Glutamatergic neuron (in vitro differentiated cells): Measurements from ENCODE around the gene C5AR2. TPM values are rescaled to one million over a fixed set of nuclear protein-coding genes. Genes with fewer than 3 reads are reported as not detected.
"Not testable (repeated sequence)": the region's sequence is repeated elsewhere in the genome, so short reads cannot be mapped to it uniquely, and the experiment has no call there.

ENCODE experiments used
- DNase-seq: peaks from one replicate; pipeline ENCODE4 v3.0.0; 2022
- H3K27ac Mint-ChIP-seq: one replicate; pipeline ENCODE4 v1.8.0; 2020; ENCODE audit warnings: mild to moderate bottlenecking, mixed read lengths, inconsistent platforms; ENCODE audit not compliant: unreplicated experiment
- H3K27me3 Mint-ChIP-seq: one replicate; pipeline ENCODE4 v1.8.0; 2020; ENCODE audit warnings: mild to moderate bottlenecking, moderate library complexity, mixed read lengths, inconsistent platforms; ENCODE audit not compliant: unreplicated experiment
- H3K36me3 Mint-ChIP-seq: one replicate; pipeline ENCODE4 v1.8.0; 2020; ENCODE audit warnings: mild to moderate bottlenecking, mixed read lengths, inconsistent platforms; ENCODE audit not compliant: unreplicated experiment
- H3K4me1 Mint-ChIP-seq: one replicate; pipeline ENCODE4 v1.8.0; 2020; ENCODE audit warnings: mild to moderate bottlenecking, low read depth, mixed read lengths, inconsistent platforms; ENCODE audit not compliant: unreplicated experiment
- H3K4me3 Mint-ChIP-seq: one replicate; pipeline ENCODE4 v1.8.0; 2020; ENCODE audit warnings: mild to moderate bottlenecking, mixed read lengths, inconsistent platforms; ENCODE audit not compliant: unreplicated experiment
- H3K9me3 Mint-ChIP-seq: one replicate; pipeline ENCODE4 v1.8.0; 2020; ENCODE audit warnings: mild to moderate bottlenecking, moderate library complexity, mixed read lengths, inconsistent platforms; ENCODE audit not compliant: unreplicated experiment
- total RNA-seq: library from RNA; stranded (reverse); fragmentation: NEBNext Ultra II Directional; extraction: Animal tissue kit (Norgen Biotek cat#: 25700); gene quantifications from one replicate; pipeline ENCODE4 v1.2.1, GENCODE V29; 2021; ENCODE audit not compliant: unreplicated experiment
- TF ChIP-seq, protein P1 (sequence below): fragments of 200-600 bp; sonication (generic); IDR thresholded peaks from one replicate; pipeline ENCODE4 v1.5.0; 2021; ENCODE audit not compliant: partially characterized antibody, unreplicated experiment

The C5AR2 gene
- total RNA-seq, 1 donor from 2014 or later: not detected

DNA sequence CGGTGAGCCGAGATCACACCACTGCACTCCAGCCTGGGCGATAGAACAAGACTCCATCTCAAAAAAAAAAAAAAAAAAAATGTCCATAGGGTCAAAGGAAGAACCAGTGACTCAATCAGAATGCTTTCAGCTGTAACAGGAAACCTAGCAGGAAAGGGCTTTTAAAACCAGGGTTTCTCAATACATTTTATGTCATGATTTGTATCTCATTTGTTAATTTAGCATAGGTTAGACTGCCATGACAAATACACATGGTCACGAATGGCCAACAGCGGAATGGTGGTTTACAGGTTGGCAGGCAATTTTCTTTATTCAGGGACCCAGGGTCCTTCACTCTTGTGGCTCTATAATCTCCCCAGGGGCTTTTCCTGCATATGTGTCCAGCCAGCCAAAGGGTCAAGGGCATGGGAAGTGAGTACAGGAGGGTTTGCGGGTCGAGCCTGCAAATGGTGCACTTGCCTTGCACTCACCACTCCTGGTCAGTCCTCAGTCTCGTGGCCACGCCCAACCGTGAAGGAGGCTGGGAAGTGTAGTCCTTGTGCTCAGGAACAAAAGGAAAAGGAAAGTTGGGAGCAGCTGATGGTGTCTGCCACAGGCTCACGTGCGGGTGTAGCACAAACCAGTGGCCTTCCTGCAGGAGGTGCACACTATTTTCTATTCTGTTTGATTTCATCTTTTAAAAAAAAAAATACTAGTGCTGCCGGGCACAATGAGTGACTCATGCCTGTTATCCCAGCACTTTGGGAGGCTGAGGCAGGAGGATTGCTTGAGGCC is 32.0 kb downstream of the C5AR2 start:
- Mint-ChIP-seq H3K4me1 (peaks cover 2% of the 10 kb centered on the region), H3K9me3 (peaks cover 2% of the 10 kb centered on the region), H3K4me3 (no peak overlapping the region), H3K27me3 (peaks cover 8% of the 10 kb centered on the region), H3K36me3 (no peaks in the 10 kb centered on the region), H3K27ac (no peak overlapping the region)
- TF ChIP-seq, protein P1, sequence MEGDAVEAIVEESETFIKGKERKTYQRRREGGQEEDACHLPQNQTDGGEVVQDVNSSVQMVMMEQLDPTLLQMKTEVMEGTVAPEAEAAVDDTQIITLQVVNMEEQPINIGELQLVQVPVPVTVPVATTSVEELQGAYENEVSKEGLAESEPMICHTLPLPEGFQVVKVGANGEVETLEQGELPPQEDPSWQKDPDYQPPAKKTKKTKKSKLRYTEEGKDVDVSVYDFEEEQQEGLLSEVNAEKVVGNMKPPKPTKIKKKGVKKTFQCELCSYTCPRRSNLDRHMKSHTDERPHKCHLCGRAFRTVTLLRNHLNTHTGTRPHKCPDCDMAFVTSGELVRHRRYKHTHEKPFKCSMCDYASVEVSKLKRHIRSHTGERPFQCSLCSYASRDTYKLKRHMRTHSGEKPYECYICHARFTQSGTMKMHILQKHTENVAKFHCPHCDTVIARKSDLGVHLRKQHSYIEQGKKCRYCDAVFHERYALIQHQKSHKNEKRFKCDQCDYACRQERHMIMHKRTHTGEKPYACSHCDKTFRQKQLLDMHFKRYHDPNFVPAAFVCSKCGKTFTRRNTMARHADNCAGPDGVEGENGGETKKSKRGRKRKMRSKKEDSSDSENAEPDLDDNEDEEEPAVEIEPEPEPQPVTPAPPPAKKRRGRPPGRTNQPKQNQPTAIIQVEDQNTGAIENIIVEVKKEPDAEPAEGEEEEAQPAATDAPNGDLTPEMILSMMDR: no peak
- DNase-seq: peak; percentile 47

DNA sequence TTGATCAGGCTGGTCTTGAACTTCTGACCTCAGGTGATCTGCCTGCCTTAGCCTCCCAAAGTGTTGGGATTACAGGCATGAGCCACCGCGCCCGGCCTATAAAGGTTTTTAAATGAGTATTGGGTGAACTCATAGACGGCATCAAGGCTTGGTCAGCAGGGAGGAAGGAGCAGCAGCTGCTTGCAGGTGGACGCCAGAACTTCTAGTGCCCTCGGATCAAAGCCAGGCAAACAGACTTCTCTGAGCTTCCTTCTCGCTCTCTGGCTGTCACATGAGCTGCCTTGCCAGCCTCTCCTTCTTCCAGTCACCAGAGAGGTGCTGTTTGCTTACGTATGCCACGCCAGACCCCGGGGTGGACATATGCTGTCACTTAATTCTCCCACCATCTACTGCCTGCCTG is 33.5 kb downstream of the C5AR2 start:
- H3K36me3 Mint-ChIP-seq, H3K27ac Mint-ChIP-seq, DNase-seq, H3K9me3 Mint-ChIP-seq: not testable (repeated sequence)
- H3K27me3 Mint-ChIP-seq: peaks cover 14% of the 10 kb centered on the region
- H3K4me1 Mint-ChIP-seq: peaks cover 15% of the 10 kb centered on the region
- H3K4me3 Mint-ChIP-seq: peak overlapping the region; percentile 52

DNA sequence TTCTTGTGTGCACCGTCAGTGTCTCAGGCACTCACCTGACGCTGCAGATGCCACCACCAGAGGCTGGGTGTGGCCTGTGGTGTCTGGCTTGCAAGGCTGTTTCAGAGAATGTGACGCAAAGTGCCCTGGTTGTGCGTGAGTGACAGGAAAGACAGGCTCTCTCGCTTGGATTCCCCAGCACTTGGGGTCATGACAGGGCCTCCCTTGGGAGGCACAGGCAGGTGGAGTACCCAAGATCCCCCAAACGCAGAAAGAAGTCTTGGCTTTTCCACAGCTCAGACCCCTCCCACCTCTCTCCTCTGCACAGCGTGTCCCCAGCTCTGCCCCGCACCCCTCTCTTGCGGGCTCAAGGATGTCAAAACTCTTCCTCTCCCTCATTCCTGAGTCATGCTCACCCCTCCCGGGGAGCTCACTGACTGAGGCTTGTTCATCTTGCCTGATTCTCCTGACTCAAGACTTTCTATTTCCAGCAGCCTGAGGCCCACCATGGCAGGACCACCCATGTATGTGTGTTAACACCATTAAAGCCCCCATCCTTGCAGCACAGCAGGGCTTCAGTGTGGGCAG is 38.2 kb downstream of the C5AR2 start:
- Mint-ChIP-seq H3K27me3 (peaks cover 16% of the 10 kb centered on the region), H3K36me3 (peaks cover 5% of the 10 kb centered on the region), H3K4me1 (peaks cover 15% of the 10 kb centered on the region), H3K27ac (peak overlapping the region; percentile 60), H3K9me3 (no peaks in the 10 kb centered on the region), H3K4me3 (peak overlapping the region; percentile 69)
- TF ChIP-seq, protein P1: no peak
- no peak for DNase-seq

DNA sequence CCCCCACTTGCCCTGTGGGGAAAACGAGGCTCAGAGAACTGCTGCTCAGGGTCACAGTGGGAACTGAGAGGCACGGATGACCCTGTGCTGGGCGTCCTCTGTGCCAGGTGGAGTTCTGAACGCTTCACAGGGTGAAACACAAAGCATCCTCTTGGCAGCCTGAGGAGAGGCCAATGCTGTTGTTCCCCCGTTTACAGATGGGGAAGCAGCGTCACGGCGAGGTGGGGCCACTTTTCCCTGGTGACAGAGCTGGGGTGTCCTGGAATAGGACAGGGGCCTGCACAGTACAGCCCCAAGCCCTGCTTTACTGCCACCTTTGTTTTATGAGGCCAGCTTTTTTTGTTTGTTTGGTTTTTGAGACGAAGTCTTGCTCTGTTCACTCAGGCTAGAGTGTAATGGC is 39.3 kb downstream of the C5AR2 start:
- H3K9me3 Mint-ChIP-seq: peaks cover 2% of the 10 kb centered on the region
- TF ChIP-seq, protein P1: no peak
- peaks cover 13% of the 10 kb centered on the region for H3K4me1 Mint-ChIP-seq
- DNase-seq: no peak
- H3K36me3 Mint-ChIP-seq: peaks cover 5% of the 10 kb centered on the region
- H3K4me3 Mint-ChIP-seq: no peak overlapping the region
- peaks cover 13% of the 10 kb centered on the region for H3K27me3 Mint-ChIP-seq
- no peak overlapping the region for H3K27ac Mint-ChIP-seq

DNA sequence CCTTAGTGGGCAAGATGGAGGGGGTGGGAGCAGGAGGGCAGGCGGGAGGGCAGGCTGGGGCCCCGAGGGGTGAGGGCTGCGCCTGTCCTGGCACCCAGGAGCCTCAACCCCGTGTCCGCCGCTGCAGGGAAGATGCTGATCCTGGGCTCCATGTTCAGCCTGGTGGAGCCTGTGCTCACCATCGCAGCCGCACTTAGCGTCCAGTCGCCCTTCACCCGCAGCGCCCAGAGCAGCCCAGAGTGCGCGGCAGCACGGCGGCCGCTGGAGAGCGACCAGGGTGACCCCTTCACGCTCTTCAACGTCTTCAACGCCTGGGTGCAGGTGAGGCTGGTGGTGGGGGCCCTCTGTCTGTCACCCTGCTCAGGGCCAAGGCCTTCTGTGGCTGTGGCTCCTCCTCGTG is 40.6 kb downstream of the C5AR2 start:
- H3K4me3 Mint-ChIP-seq: no peak overlapping the region
- peaks cover 5% of the 10 kb centered on the region for H3K36me3 Mint-ChIP-seq

More for the DNA sequence above, 40.6 kb downstream of the C5AR2 start:
- H3K9me3 Mint-ChIP-seq: peaks cover 4% of the 10 kb centered on the region
- TF ChIP-seq, protein P1: no peak
- peaks cover 16% of the 10 kb centered on the region for H3K27me3 Mint-ChIP-seq
- H3K4me1 Mint-ChIP-seq: peaks cover 17% of the 10 kb centered on the region
- no peak overlapping the region for H3K27ac Mint-ChIP-seq
- no peak for DNase-seq
